ENCODE measurements around the gene FBXW12.
"Not testable (repeated sequence)": the region's sequence is repeated elsewhere in the genome, so short reads cannot be mapped to it uniquely, and the experiment has no call there.

FBXW12 gene, protein sequence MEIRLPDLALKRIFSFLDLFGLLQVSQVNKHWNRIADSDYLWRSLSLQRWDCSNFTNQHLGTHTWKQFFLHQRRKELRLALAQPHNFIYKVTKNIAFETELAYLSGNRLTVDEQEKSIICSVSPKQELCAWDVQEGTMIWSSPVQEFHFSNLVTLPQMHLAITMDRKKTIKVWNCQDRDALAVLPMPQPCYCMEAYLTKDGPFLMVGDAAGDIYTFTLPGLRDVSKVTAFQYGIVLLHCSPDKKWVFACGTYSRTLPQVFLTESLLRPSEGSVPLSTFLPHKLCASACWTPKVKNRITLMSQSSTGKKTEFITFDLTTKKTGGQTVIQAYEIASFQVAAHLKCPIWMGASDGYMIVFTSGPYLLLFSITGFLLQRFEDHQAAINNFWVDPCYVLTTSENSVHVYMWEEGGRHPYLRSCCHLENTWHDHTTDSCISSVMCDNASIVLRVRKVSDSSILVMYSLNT

DNA sequence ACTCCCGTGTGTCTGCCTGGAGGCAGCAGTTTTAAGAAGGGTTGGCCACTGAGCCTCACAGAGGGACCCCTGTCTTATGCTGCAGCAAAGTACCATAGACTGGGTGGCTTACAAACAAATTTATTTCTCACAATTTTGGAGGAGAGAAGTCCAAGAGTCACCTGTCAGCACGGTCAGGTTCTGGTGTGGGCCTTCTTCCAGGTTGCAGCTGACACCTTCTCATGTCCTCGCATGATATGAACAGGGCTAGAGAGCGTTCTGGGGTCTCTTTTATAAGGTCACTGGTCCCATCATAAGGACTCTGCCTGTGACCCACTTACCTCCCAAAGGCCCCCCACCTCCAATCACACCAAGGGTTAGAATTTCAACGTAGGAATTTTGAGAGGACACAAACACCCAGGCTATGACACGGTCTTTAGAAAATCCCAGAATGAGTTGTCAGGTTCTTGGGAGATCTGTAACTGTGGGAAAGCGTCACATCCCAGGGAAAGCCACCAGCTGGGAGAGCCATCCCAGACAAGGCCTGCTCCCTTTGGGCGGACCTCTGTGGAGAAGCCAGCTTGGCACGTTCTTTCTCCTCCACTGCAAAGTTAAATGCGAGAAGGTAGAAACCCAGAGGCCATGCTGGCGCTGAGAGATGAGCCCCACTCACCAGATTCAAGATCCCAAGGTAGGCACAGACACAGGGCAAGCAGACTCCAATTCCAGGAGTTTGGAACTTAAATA, at the start of gene FBXW12:
FBXW12 (plus strand) TSS at position 569 of the 726 bp plus-strand sequence. CDS start 549 bp downstream, outside the sequence.
- no peak for DNase-seq

- DNase-seq, result not testable (repeated sequence)
Measured at GRCh38 chr3:48331706-48332435, 40.1 kb upstream of the FBXW12 start.

DNA sequence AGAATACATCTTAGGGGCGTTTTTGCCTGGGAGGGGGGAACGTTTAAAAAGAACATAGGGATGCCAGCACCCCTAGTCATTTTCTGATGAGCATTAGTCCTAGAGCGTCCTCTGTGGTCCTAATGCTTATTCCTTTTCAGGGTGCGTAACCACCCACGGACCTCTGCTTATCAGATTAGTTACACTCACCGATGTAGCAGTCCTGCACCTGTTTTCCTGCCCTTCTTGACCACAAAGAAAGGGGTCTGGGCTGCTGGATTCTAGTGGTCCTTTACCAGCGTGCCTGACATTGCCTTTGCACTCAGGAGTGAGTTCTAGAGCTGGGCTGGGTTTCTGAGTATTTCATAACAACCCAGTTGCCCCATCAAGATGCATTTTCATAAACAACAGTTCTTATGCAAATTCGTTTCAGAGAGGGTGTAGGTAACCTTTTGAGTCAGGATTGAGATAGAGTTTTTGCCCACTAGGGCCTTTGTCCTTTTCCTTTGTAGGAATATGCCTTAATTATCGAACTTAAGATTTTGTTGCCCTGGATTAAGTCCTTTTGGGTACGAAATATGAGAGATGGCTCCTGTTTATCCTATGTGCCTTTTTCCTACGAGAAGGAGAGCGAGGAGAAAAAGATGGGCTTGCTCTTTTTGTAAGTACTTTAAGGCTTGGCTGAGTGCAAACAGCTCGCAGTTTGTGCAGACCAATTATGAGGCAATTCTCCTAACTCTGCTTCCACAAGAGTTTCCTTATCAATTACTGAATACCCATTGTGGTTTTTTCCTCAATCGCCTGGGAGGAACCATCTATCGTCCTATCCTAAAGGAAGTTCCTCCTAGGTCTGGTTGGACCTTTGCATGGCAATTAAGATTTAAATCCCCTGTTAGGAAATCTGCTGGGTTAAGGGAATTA, 38.4 kb upstream of the FBXW12 start, which contains the start of gene SPINK8:
SPINK8 (minus strand) TSS at position 316 of the 900 bp plus-strand sequence. CDS start 5,320 bp downstream, outside the sequence.
- DNase-seq, result not testable (repeated sequence)

DNA sequence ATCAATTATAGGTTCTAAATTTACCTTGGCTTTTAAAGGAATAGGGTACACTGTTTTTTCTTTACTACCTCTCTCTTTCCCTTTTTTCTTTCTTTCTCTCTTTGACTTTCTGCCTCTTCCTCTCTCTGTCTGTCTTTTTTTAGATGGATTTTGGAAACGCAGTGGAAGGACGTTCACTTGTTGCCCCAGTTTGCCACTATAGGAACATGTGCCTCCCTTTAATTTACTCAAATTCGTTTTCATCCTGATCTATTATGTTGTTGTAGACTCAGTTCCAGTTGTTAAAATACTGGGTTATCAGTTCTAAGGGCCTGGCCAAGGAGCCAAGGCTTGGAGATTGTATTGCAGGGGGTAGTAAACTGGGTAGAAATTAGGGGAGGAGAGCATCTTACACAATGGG, 37.4 kb upstream of the FBXW12 start:
- no peak for DNase-seq

DNA sequence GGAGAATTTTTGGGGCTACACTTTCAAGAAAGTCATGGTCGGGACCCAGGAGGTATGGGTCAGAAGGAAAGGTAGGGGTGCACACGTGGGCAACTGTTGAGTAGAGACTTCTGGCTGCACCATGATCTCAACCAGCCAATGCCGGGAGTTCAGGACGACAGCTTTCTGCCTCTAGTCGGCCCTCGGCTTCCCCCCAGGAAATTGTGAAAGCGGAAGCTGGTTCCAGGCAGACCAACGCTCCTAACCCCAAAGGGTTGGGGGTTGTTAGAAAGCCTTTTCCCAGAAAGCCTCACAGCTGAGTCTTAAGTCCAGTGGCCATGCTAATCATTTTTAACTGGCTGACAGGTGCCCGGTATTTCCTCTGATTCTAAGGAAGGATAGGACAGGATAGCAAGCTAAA, 36.7 kb upstream of the FBXW12 start:
- not testable (repeated sequence) for DNase-seq

DNA sequence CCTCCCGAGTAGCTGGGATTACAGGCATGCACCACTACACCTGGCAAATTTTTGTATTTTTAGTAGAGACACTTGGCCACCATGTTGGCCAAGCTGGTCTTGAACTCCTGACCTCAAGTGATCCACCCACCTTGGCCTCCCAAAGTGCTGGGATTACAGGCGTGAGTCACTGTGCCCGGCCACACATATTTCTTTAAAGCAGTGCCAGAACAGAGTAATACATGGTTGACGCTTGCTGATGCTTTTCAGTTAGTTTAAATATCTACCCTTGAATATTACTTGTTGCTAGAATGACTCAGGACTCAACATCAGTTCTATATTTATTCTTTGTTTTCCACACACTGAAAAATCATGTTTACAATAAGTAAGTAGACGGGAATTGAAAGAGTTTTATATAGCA, 34.5 kb upstream of the FBXW12 start:
- not testable (repeated sequence) for DNase-seq

DNA sequence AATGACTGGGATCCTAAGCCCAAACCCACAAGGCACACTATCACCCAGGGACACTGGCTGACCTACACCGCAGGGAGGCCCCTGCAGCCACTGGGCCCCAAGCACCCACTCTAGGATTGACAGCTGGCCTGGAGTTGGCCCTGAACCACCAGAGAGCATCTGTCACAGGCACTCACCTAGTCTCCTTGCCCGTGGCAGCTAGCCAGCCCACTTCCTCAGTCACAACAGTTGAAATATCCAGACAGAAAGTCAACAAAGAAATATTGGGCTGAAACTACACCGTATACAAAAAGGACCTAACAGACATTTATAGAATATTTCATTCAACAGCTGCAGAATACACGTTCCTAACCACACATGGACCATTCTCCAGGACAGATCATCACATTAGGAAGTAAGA, 33.4 kb upstream of the FBXW12 start:
- no peak for DNase-seq

DNA sequence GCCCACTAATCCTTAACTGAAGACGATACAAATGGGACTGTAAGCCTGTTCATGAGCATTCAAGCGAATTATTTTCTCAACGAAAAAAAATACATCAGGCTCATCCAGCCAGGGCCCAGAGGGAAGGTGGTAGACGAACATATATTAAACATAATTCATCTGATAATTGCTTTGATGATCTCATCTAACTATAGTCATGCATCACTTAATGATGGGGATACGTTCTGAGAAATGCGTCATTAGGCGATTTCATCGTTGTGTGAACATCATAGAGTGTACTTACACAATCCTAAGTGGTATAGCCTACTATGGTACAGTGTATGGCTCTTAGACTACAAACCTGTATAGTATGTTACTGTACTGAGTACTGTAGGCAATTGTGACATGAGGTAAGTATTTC, 28.6 kb upstream of the FBXW12 start:
- DNase-seq, result no peak

DNA sequence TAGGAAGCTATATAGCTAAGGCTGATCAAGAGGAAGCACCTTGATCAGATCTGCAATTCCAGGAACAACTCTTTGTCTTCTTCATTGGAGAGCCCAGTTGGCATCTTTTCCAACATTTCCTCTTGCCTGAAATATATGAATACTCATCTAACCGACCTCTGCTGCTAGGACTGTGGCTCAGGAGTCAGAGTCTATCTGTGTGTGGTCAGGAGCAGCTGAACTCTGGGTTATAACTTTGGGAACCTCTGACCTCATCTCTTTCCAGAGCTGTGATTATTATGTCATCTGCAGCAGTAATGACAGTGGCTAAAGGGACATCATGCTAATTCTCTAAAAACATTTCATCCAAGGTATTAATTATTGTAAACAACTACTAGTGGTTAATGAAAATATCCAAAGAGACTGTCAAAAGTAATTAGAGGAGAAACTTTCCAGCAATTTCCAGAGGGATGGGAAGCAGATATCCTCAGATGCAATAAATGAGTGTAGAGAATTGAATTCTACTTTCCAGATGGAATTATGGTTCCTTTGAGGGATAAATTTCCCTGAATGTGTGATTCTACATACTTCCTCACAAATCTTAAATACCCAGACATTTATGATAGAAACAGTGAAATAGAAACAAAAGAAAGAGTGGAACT, 27.0 kb upstream of the FBXW12 start:
- no peak for DNase-seq

- no peak for DNase-seq
Measured at GRCh38 chr3:48345946-48346572, 26.0 kb upstream of the FBXW12 start.

GRCh38 chr3:48347500-48347899, 24.5 kb upstream of the FBXW12 start:
- no peak for DNase-seq

- DNase-seq, result no peak
Measured at GRCh38 chr3:48352546-48352945, 19.5 kb upstream of the FBXW12 start.

DNA sequence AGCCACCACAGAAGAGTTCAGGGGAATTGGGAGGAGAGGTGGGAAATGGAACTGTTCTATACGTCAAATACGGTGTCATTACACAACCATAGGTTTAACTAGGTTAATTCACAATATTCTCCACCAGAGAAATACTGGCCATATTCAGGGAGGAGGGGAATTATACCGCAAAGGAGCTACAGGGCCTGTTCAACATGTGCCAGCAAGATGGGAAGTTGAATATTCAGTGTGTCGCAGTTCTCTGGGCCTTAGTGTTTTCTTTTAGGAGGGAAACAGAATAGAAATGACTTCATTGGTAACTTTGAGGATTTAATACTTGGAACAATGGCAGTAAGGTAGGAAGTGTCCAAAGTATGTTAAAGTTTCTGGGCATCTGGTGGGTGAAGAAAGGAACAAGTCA, 18.0 kb upstream of the FBXW12 start:
- DNase-seq, result no peak

DNA sequence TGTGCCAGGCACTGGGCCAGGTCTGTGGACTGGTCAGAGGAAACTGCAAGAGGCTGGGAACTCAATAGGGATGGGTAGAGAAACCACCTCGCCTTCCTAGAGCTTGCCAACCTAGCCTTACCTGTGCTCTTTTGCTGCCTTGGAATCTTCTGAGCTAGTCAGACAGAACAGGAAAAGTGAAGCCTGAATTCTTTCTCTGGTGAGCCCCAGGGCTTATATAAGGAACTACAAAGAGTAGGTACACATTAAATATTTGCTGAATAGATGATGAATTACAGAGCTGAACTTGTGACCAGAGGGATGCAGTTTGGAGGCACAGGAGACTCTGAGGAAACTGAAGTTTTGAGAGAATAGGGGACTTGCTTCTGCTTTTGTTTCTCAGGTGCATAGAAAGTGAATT, 15.6 kb upstream of the FBXW12 start:
- DNase-seq, result no peak

- DNase-seq, result no peak
Measured at GRCh38 chr3:48361928-48362327, 10.1 kb upstream of the FBXW12 start.

- DNase-seq, result no peak
Measured at GRCh38 chr3:48364840-48365239, 7.2 kb upstream of the FBXW12 start.

GRCh38 chr3:48367201-48367600, 4.8 kb upstream of the FBXW12 start:
- no peak for DNase-seq

- DNase-seq, result no peak
Measured at GRCh38 chr3:48369693-48370332, 2.2 kb upstream of the FBXW12 start.

GRCh38 chr3:48370333-48370713, 1.7 kb upstream of the FBXW12 start:
- no peak for DNase-seq

DNA sequence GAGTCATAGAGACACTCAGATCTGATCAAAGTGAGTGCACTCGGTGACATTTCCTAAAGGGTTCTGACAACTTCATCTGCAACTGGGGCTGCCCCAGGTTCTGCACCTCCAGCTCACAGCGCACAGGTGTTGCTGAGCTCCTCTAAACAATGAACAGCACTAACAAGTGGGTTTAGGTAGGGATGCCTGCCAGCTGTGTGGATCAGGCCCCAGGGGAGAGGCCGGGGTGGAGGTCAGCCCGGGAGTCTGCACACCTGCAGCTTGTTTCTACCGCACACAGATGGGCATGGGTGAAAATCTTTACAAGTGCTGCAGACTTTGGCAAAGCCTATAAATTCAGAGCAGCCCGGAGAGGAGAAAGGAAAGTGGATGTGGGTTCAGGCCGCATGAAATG, 355 bp downstream of the FBXW12 start:
- no peak for DNase-seq

Data from activated CD4-positive, alpha-beta T cell treated with anti-CD3 and anti-CD28 coated beads, Interleukin-10, Interleukin-2, amounts not matched to agents 100 ng/mL and 50 ng/mL, durations not matched to agents 16 hours and 8 hours (primary cell).